ENCODE data around the gene DDA1. TPM values are rescaled to one million over a fixed set of nuclear protein-coding genes. Genes with fewer than 3 reads are reported as not detected.
A peak's percentile ranks its signal among the peaks of the same experiment; 100 is the strongest.

Gene DDA1
- total and polyA plus RNA-seq, 2 of the 13 experiments (the other 11 are each of a cell fraction or from before 2014, with no cell fraction given), result 24.5 to 26.0 TPM

DNA sequence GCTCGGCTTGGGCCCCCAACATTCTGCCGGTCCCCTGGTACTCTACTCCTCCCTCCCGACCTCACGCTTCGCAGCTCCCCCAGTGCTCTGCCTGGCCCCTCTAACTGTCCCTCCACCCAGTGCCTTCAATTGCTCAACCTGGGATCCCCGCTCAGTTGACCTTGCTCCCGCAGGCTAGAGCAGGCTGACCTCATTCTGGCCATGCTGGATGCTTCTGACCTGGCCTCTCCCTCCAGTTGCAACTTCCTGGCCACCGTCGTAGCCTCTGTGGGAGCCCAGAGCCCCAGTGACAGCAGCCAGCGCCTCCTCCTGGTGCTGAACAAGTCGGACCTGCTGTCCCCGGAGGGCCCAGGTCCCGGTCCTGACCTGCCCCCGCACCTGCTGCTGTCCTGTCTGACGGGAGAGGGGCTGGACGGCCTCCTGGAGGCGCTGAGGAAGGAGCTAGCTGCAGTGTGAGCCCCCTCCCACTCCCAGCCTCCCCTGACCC lies 31.6 kb downstream of the DDA1 start (continued):
- TF ChIP-seq ASH2L (IDR thresholded peaks at IDR 0.05; ENCODE audit: insufficient read length, low read depth, low read length), result peak; percentile 47
- TF ChIP-seq, protein P1, sequence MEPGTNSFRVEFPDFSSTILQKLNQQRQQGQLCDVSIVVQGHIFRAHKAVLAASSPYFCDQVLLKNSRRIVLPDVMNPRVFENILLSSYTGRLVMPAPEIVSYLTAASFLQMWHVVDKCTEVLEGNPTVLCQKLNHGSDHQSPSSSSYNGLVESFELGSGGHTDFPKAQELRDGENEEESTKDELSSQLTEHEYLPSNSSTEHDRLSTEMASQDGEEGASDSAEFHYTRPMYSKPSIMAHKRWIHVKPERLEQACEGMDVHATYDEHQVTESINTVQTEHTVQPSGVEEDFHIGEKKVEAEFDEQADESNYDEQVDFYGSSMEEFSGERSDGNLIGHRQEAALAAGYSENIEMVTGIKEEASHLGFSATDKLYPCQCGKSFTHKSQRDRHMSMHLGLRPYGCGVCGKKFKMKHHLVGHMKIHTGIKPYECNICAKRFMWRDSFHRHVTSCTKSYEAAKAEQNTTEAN (CRISPR knock-in tag; conservative IDR thresholded peaks at IDR 0.05), result 0 out of 2 replicates have a peak, but pooled peaks have one; percentile 47
- TF ChIP-seq ZFP36L2 (CRISPR knock-in tag; IDR thresholded peaks at IDR 0.05), result no peak
- 0 out of 2 replicates have a peak, but pooled peaks have one; percentile 57 for TF ChIP-seq MXD3 (CRISPR knock-in tag; IDR thresholded peaks at IDR 0.05)
- no peak for TF ChIP-seq ZBTB3 (CRISPR knock-in tag; IDR thresholded peaks at IDR 0.05; ENCODE audit: borderline replicate concordance, low read depth)
- no peak for TF ChIP-seq FOXA1 (IDR thresholded peaks at IDR 0.05)
- no peak for TF ChIP-seq FOXA1 (CRISPR knock-in tag; IDR thresholded peaks at IDR 0.05)
- TF ChIP-seq, protein P2, sequence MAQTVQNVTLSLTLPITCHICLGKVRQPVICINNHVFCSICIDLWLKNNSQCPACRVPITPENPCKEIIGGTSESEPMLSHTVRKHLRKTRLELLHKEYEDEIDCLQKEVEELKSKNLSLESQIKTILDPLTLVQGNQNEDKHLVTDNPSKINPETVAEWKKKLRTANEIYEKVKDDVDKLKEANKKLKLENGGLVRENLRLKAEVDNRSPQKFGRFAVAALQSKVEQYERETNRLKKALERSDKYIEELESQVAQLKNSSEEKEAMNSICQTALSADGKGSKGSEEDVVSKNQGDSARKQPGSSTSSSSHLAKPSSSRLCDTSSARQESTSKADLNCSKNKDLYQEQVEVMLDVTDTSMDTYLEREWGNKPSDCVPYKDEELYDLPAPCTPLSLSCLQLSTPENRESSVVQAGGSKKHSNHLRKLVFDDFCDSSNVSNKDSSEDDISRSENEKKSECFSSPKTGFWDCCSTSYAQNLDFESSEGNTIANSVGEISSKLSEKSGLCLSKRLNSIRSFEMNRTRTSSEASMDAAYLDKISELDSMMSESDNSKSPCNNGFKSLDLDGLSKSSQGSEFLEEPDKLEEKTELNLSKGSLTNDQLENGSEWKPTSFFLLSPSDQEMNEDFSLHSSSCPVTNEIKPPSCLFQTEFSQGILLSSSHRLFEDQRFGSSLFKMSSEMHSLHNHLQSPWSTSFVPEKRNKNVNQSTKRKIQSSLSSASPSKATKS (CRISPR knock-in tag; IDR thresholded peaks at IDR 0.05), result no peak
- no peak for TF ChIP-seq MIER2 (CRISPR knock-in tag; IDR thresholded peaks at IDR 0.05)
- no peak for TF ChIP-seq CENPBD1 (CRISPR knock-in tag; IDR thresholded peaks at IDR 0.05; ENCODE audit: borderline replicate concordance, low read depth)
- TF ChIP-seq ISL2 (CRISPR knock-in tag; IDR thresholded peaks at IDR 0.05), result no peak
- TF ChIP-seq KLF12 (CRISPR knock-in tag; IDR thresholded peaks at IDR 0.05; ENCODE audit: borderline replicate concordance), result no peak
- TF ChIP-seq ZNF792 (CRISPR knock-in tag; IDR thresholded peaks at IDR 0.05), result no peak
- peak; percentile 53 for TF ChIP-seq ZNF772 (CRISPR knock-in tag; IDR thresholded peaks at IDR 0.05)
- TF ChIP-seq NFATC3 (CRISPR knock-in tag; IDR thresholded peaks at IDR 0.05), result no peak
- no peak for TF ChIP-seq SP140L (CRISPR knock-in tag; IDR thresholded peaks at IDR 0.05; ENCODE audit: borderline replicate concordance)
- TF ChIP-seq ZNF446 (CRISPR knock-in tag; IDR thresholded peaks at IDR 0.05), result no peak
- peak; percentile 64; the same call in 1 of the 2 replicates for TF ChIP-seq ZBTB20 (CRISPR knock-in tag; IDR thresholded peaks at IDR 0.05; ENCODE audit: borderline replicate concordance, low read depth)
- TF ChIP-seq MEIS2 (CRISPR knock-in tag; IDR thresholded peaks at IDR 0.05), result peak; percentile 71; the same call in 1 of the 2 replicates
- TF ChIP-seq POLR2A (IDR thresholded peaks at IDR 0.05; ENCODE audit: insufficient read depth in 1 of 2, low read depth in 2 of 2, low read length in 2 of 2), result peak in 1 of 2 experiments; percentile 43; a peak in 1 of 4 replicates
- TF ChIP-seq, protein P3, sequence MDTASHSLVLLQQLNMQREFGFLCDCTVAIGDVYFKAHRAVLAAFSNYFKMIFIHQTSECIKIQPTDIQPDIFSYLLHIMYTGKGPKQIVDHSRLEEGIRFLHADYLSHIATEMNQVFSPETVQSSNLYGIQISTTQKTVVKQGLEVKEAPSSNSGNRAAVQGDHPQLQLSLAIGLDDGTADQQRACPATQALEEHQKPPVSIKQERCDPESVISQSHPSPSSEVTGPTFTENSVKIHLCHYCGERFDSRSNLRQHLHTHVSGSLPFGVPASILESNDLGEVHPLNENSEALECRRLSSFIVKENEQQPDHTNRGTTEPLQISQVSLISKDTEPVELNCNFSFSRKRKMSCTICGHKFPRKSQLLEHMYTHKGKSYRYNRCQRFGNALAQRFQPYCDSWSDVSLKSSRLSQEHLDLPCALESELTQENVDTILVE (CRISPR knock-in tag; IDR thresholded peaks at IDR 0.05), result 0 out of 2 replicates have a peak, but pooled peaks have one; percentile 37
